HG02610 (cell line): ENCODE measurements around the gene TNFRSF13B.
"Not testable (repeated sequence)": the region's sequence is repeated elsewhere in the genome, so short reads cannot be mapped to it uniquely, and the experiment has no call there.

ENCODE experiments used
- ATAC-seq: cut with Tn5 transposase; IDR thresholded peaks from one replicate; pipeline ENCODE4 v1.9.1; 2021; ENCODE audit warnings: mild to moderate bottlenecking, moderate library complexity; ENCODE audit not compliant: unreplicated experiment

Gene TNFRSF13B

GRCh38 chr17:16929035-16929680, 42.8 kb downstream of the TNFRSF13B start:
- ATAC-seq, result no peak

DNA sequence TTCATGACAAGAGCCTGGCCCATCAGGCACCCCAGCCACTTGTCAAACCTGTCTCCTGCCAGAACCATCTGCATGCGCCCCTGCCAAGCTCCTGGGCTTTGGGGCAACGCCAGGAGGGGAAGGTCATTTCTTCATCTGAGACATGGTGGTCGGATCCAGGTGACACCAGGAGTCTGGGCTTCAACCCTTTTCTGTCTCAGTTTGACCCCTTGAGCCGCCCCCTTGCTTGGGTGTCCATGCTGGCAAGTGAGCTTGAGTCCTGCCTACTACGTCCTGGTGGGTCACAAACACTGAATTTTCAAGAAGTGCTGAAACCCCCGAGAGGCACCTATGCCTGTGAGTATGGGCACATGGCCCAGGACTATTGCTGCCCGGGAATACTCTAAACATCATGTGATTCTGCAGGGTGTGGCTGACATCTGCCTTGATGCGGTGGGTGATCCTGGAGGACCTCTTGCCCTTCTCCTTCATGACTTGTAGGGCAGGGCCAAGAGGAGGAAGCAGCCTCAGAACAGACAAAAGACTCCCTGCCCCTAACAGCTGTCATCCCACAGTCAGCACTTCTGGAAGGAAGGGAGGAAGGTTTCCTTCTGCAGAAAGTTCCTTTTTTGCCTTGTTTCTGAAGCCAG, 43.4 kb downstream of the TNFRSF13B start:
- ATAC-seq, result no peak

GRCh38 chr17:16927641-16928321, 44.1 kb downstream of the TNFRSF13B start:
- no peak for ATAC-seq

- ATAC-seq, result no peak
Observed at GRCh38 chr17:16926571-16927451, 45.1 kb downstream of the TNFRSF13B start.

DNA sequence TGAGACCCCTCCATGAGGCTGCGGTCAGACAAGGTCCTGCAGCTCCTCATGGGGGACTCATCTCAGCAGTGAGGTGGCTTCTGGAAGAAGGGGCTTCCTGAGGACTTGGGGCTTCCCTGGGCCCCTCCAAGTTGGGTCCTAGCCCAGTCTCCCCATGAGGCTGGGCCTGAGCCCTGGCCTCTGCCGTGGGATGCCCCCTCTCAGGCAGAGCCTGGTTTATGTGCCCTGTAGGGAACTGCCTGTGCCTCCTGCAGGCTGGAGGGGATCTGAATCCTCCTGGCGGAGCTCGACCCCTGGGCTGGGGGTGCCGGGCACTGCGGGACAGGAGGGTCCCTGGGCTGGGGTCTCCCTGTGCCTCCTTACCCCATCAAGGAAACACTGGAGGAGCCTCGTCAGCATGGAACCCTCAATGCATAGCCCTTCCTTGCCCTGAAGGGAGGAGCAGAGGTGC, 45.8 kb downstream of the TNFRSF13B start:
- ATAC-seq, result no peak

- no peak for ATAC-seq
Observed at GRCh38 chr17:16925461-16926060, 46.4 kb downstream of the TNFRSF13B start.

- ATAC-seq, result no peak
Observed at GRCh38 chr17:16924696-16925440, 47.0 kb downstream of the TNFRSF13B start.

DNA sequence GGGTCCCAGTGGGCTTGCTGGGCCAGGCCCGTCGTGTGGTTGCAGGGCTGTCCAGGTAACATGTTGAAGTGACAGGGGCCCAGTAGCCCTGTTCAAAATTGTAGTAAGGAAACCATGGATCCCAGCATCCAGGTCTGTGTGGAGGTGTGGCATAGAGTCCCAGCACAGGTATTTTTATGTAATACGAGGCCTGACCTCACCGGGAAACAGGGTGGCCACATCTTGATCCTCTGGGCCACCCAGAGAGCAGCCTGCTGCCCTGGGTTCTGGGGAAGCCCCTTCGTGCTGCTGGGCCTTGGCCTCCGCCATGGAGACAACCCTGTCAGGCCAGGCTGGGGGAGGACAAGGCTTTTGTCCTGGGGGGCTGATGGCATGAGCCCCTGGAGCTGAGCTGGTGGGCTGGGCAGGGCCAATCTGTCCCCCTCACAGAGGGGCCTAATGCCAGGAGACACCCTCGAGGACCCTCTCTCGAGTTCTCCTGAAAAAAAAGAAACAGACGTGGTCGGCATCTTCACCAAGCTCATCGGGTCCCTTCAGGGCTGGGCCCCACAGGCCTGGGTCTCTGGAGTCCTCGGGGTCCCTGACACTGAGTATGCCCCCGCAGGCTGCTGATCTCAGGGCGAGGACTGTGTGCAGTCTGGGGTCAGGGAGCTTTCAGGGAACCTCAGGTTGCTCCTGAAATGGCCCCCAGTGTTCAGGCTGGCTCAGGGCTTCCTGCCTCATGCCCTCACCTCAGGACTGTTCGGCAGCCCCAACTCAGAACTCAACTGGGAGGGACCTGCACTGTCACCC, 47.8 kb downstream of the TNFRSF13B start:
- no peak for ATAC-seq

DNA sequence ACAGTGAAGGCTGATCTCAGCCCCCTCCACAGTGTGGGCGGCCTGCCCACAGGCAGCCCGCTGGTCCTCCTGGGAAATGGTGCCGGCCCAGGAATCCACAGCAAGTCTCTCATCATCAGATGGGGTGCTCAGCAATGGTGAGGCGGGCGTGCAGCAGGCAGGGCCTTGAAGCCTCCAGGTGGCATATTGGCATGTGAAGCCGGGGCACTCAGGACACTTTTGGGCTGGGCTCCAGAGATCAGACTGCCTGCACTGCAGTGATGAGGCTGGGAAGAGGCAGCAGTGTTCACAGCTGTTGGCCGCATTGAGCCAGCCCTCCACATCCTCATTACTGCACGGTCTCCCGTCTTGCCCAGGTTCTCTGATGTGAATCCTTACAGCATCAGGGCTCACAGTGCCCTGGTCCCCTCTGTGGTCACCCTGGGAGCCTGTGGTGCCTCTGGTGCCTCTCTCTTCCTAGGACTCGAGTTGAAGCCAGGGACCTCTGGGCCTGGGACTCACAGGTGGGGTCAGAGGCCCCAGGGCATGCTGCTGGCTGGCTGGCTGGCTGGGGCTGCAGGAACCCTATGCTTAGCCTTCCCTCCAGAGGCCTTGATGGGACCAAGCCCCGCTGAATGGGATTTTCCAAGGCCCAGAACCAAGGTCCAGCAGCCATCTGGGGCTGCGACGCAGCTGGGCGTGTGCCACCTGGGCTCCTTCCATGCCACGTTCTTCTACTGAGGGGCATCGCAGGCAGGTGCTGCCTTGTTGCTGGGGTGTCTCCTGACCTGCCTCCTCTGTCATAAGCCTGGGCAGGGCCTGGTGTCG, 48.6 kb downstream of the TNFRSF13B start:
- no peak for ATAC-seq

GRCh38 chr17:16922386-16923096, 49.4 kb downstream of the TNFRSF13B start:
- no peak for ATAC-seq

DNA sequence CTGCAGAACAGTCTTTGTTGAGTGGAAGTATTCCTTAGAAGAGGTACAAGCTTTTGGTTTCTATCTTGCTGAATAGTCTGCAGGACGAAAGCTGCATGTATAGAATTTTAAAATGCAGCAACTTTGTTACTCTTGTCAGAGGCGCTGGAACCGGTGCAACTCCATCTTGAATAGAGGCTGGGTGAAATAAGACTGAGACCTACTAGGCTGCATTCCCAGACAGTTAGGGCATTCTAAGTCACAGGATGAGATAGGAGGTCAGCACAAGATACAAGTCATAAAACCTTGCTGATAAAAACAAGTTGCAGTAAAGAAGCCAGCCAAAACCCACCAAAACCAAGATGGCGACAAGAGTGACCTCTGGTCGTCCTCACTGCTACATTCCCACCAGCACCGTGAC, 50.5 kb downstream of the TNFRSF13B start:
- not testable (repeated sequence) for ATAC-seq

- ATAC-seq, result no peak
Observed at GRCh38 chr17:16920628-16921020, 51.3 kb downstream of the TNFRSF13B start.

DNA sequence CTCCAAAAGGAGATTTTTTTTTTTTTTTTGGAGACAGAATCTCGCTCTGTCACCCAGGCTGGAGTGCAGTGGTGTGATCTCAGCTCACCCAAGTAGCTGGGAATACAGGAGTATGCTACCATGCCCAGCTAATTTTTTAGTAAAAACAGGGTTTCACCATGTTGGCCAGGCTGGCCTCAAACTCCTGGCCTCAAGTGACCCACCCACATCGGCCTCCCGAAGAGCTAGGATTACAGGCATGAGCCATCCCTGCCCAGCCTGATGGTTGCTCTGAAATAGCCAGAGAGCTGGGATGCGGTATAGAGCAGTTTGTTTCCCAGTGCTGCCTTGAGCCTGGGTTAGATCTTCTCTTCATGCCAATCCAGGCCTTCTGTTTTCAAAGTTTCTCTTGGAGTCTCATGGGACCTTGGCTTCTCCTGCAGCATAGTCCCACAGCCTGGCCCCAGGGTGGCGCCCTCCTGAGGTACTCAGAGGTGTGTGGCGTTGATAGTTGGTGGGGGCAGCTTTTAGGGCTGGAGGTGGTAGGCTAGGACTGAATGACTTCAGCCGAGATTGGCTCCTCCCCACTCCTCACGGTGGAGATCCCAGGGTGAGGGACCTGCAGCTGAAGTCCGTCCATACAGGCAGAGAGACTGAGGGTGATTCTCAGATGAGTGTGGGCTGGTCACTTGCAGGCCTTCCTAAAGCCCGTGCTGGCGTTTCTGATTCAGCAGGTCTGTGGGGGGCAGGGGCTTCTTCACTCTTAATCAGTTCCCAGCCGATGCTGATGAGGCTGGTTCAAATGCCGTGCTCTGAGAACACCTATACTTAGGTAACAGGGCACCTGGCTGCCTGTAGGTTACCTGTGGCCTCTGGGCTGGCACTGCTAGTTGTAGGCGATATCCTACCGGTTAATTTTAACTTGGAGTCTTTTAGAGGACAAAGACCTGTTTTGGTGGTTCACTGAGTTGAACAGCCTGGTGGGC, 52.0 kb downstream of the TNFRSF13B start:
- no peak for ATAC-seq

DNA sequence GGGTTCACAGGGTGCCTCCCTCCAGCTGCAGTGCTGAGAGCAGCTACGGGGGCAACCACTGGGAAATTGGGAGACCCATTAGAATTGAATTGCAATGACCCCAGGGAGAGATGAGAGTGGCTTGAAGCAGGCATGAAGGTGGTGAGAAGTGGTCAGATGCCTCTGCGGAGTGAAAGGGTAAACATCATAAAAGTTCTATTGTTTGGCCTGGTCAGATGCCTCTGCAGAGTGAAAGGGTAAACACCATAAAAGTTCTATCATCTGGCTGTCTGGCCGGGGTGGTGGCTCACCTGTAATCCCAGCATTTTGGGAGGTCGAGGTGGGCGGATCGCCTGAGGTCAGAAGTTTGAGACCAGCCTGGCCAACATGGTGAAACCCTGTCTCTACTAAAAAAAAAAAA, 53.5 kb downstream of the TNFRSF13B start:
- no peak for ATAC-seq

- no peak for ATAC-seq
Observed at GRCh38 chr17:16917671-16918394, 54.1 kb downstream of the TNFRSF13B start.

DNA sequence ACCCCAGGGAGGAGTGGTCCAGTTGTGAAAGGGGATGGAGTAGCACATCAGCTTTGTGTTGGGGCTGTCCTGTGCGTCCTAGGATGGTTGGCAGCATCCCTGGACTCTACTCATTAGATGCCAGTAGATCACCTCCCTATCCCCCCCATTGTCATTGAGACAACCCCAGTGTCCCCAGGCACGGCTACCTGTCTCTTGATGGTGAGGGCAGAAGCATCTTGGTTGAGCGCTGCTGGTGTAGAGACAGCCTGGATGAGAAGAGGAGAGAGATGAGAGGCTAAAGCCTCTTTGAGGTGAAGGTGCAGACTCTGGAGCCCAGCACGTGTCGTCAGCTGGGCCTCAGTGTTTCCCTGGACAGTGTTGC, 55.4 kb downstream of the TNFRSF13B start:
- ATAC-seq, result no peak
